Neutrophil (primary cell): Measurements from ENCODE around the gene MRPS34.

Source experiments
- H3K27ac ChIP-seq: fragments of 200-600 bp; sonication (generic); 2 replicates; pipeline ENCODE4 v1.5.1; 2016; ENCODE audit warnings: mild to moderate bottlenecking, moderate library complexity
- H3K27me3 ChIP-seq: fragments of 200-600 bp; sonication (generic); 2 replicates; pipeline ENCODE4 v1.6.0; 2016; ENCODE audit warnings: mild to moderate bottlenecking
- H3K36me3 ChIP-seq: fragments of 200-600 bp; sonication (generic); 2 replicates; pipeline ENCODE4 v1.5.1; 2017
- H3K4me1 ChIP-seq, 2 experiments: fragments of 200-600 bp in 1 of 2; sonication (generic) in 1 of 2; 1 replicate in 1 of 2; 2 replicates in 1 of 2; pipeline versions ENCODE4 v1.5.1 to v1.6.1; 2013 to 2016; ENCODE audit warnings: low read depth in 1 of 2, low read length in 1 of 2, mild to moderate bottlenecking in 1 of 2, moderate library complexity in 1 of 2; ENCODE audit not compliant: control insufficient read depth in 1 of 2, insufficient read depth in 1 of 2
- H3K4me3 ChIP-seq, 2 experiments: fragments of 200-600 bp in 1 of 2; sonication (generic) in 1 of 2; 1 replicate in 1 of 2; 2 replicates in 1 of 2; pipeline ENCODE4 v1.5.1; 2013 to 2016; ENCODE audit warnings: low read depth in 1 of 2, low read length in 1 of 2, mild to moderate bottlenecking in 1 of 2, moderate library complexity in 1 of 2
- H3K9me3 ChIP-seq: fragments of 200-600 bp; sonication (generic); 2 replicates; pipeline ENCODE4 v1.5.1; 2016
- CTCF ChIP-seq: fragments of 200-600 bp; sonication (generic); IDR thresholded peaks from 2 replicates; pipeline ENCODE4 v1.5.1; 2016; ENCODE audit warnings: antibody characterized with exemption

The MRPS34 gene

GRCh38 chr16:1815461-1815860, 42.5 kb upstream of the MRPS34 start:
- no peak for TF ChIP-seq CTCF
- H3K4me1 ChIP-seq, result no peaks in the 10 kb centered on the region
- H3K9me3 ChIP-seq, result no peaks in the 10 kb centered on the region
- peaks cover 77% of the 10 kb centered on the region for H3K36me3 ChIP-seq
- H3K4me3 ChIP-seq, result no peak overlapping the region
- H3K27ac ChIP-seq, result no peak overlapping the region
- no peaks in the 10 kb centered on the region for H3K27me3 ChIP-seq

- Histone ChIP-seq H3K4me1 (no peaks in the 10 kb centered on the region), H3K27me3 (no peaks in the 10 kb centered on the region), H3K4me3 (no peak overlapping the region), H3K9me3 (no peaks in the 10 kb centered on the region), H3K27ac (no peak overlapping the region), H3K36me3 (peaks cover 75% of the 10 kb centered on the region)
- no peak for TF ChIP-seq CTCF
These were observed 39.8 kb upstream of the MRPS34 start for GRCh38 chr16:1812732-1813163.

DNA sequence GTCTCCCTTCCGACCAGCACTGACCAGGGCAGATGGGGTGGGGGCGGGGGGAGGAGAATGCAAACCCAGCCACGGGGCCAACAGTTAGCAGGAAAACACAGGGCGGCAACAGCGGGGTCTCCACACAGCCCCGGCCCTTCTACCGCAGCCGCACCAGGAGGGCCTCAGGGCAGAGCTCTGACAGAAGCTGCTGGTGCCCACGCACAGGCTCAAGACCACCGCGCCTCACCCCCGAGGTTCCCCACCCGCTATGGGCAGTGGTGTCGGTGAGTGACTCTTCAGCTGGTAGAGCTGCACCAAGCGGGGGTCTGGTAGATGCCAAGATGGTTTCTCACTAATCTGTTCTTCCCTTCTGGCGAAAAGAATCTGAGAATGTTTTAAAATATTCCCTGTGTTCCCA, 37.6 kb upstream of the MRPS34 start:
- no peaks in the 10 kb centered on the region for H3K27me3 ChIP-seq
- H3K4me1 ChIP-seq, result no peaks in the 10 kb centered on the region
- H3K36me3 ChIP-seq, result peaks cover 70% of the 10 kb centered on the region
- H3K9me3 ChIP-seq, result no peaks in the 10 kb centered on the region
- H3K4me3 ChIP-seq, result no peak overlapping the region
- TF ChIP-seq CTCF, result no peak
- no peak overlapping the region for H3K27ac ChIP-seq

DNA sequence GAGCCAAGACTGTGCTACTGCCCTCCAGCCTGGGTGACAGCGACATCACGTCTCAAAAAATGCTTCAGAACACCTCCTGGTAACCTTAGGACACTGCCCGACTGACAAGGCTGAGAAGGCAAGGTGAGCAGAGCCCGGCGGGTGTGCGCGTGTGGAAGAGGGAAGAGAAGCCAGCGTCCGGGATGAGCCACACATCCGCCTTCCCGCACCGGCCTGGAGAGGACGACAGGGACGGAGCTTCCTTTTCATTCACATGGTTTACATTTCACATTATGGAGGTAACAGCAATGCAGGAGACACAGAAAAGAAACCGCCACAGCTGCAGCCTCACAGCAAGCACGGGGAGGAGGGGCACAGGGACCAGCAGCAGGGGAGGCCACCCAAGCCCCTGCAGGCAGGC, 37.2 kb upstream of the MRPS34 start:
- H3K9me3 ChIP-seq, result no peaks in the 10 kb centered on the region
- TF ChIP-seq CTCF, result no peak
- H3K27ac ChIP-seq, result no peak overlapping the region
- no peak overlapping the region for H3K4me3 ChIP-seq
- peaks cover 69% of the 10 kb centered on the region for H3K36me3 ChIP-seq
- no peaks in the 10 kb centered on the region for H3K27me3 ChIP-seq
- H3K4me1 ChIP-seq, result no peaks in the 10 kb centered on the region

- peaks cover 64% of the 10 kb centered on the region for H3K36me3 ChIP-seq
- no peak overlapping the region for H3K4me3 ChIP-seq
- H3K9me3 ChIP-seq, result no peaks in the 10 kb centered on the region
- TF ChIP-seq CTCF, result no peak
- no peak overlapping the region for H3K27ac ChIP-seq
- no peaks in the 10 kb centered on the region for H3K27me3 ChIP-seq
- no peaks in the 10 kb centered on the region for H3K4me1 ChIP-seq
These were observed 36.4 kb upstream of the MRPS34 start for GRCh38 chr16:1809281-1809801.

DNA sequence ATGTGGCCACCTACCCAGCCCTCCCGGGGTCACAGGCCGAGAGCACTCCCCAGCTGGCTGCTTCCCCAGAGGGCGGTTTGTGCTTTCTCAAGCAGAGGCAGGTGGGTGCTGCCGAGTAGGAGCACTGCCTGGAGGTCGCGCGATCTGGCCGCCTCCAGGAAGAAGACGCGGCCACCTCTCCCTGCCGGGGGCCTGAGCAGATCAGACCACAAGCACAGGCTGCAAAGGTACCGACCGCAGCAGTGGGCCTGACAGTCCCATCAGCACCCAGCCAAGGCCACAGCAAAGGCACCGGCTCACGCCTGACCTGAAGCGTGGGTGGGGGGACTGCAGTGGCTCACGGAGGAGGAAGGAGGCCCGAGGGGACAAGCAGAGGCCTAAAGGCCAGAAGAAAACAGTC, 35.8 kb upstream of the MRPS34 start:
- H3K36me3 ChIP-seq, result peaks cover 57% of the 10 kb centered on the region
- no peak overlapping the region for H3K4me3 ChIP-seq
- no peaks in the 10 kb centered on the region for H3K4me1 ChIP-seq
- no peak overlapping the region for H3K27ac ChIP-seq
- TF ChIP-seq CTCF, result no peak
- no peaks in the 10 kb centered on the region for H3K9me3 ChIP-seq
- no peaks in the 10 kb centered on the region for H3K27me3 ChIP-seq
